Effector CD8-positive, alpha-beta T cell (primary cell): Measurements from ENCODE around the gene PNO1.
"Not testable (repeated sequence)": the region's sequence is repeated elsewhere in the genome, so short reads cannot be mapped to it uniquely, and the experiment has no call there.

Source experiments
- DNase-seq: peaks from one replicate; lab custom pipeline; 2025; lab: John Stamatoyannopoulos, UW
- total RNA-seq, 4 experiments: gene quantifications; one replicate each; lab custom pipeline; 2026; lab: John Stamatoyannopoulos, UW

Gene PNO1
- total RNA-seq = 11.6 to 64.1 (median 24.2) reads per million in 4 experiments

DNA sequence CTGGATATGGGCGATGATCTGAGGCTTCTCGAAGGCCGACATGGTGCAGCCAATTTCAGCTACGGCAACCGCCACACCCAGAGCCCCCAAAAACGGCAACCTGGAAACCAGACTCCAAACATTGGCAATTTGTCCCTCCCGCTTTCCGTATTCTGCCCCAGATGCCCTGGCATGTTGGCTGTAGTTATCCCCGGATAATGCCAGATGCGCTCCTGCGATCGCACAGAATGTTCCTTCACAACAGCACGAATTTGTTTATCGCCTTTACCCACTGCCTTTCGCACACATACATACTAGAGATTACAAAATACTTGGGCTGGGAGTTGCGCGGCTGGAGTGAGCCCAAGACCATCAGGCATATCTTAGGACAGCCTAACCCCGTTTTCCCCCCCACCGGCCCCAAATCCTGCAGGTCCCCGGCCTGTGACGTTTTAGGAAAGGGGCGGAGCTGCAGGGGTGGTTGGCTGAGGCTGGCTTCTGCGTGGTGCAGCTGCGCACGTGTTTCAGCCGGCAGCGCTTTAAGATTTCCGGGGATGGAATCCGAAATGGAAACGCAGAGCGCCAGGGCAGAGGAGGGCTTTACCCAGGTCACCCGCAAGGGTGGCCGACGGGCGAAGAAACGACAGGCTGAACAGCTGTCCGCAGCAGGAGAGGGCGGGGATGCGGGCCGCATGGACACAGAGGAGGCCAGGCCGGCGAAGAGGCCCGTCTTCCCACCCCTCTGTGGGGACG is at the start of gene PNO1:
PNO1 (plus strand) TSS at position 487 of the 732 bp plus-strand sequence; CDS start at position 534, 47 bp downstream.
- DNase-seq = peak; percentile 94

DNA sequence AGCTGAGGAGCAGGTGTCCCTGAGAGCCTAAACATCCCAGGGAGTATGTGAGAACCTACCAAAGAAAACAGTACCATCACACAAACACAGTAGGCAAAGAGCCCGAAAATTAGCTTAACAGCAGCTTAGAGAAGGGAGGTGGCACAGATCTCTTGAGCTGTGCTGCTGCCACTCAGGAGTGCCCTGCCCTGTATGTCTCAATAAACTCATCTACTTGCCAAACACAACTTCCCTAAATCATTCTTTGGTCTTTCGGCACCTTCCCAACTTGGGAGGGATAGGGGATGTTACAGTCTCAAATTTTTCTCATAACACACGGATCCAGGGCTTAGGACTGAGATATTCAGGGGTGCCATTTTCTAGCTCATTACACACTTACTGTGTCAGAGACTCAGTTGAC is 49.6 kb upstream of the PNO1 start:
- DNase-seq = no peak

DNA sequence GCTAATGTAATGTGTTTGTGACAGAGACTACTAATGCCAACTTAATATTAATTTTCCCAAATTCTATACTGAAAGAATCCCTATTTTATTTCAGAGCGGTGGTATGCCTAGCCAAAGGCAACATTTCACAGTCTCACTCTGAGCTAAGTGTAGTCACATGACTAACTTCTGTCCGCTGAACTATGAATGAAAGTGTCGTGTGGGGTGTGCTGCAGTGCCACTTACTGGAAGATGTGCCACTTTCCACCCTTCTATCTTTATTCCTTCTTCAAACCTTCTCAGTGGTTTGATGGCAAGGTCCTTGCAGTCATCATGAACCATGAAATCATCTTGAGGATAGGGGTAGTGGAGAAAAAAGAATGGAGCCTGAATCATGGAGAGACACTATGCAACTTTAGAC is 47.6 kb upstream of the PNO1 start:
- DNase-seq = no peak

DNA sequence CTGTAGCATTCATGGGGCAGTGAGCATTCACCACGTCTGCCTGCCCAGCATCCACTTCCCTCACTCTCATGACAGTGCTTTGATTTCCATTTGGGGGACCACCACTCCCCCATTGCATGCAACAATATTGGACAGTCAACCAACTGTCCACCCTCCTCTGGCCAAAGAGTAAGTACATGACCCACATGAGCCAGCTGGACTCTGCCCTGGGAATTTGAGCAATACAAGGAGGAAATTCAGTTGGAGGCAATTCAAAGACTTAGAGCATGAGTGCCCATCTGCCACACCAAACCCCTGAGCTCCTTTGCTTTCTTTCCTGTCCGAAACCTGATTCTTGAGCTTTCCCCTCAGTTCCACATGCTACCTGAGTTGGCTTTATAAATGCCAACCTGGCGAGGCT is 41.7 kb upstream of the PNO1 start:
- no peak for DNase-seq

DNA sequence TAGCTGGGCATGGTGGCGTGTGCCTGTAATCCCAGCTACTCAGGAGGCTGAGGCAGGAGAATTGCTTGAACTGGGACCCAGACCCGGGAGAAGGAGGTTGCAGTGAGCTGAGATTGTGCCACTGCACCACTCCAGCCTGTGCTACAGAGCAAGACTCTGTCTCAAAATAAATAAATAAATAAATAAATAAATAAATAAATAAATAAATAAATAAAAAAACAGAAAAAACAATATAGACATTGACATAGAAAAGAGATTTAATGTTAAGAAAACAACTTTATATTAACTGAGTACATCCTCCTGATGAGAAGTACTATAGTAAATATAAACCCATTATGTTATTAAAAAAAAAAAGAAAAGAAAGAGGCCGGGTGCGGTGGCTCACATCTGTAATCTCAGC is 39.8 kb upstream of the PNO1 start:
- not testable (repeated sequence) for DNase-seq

DNA sequence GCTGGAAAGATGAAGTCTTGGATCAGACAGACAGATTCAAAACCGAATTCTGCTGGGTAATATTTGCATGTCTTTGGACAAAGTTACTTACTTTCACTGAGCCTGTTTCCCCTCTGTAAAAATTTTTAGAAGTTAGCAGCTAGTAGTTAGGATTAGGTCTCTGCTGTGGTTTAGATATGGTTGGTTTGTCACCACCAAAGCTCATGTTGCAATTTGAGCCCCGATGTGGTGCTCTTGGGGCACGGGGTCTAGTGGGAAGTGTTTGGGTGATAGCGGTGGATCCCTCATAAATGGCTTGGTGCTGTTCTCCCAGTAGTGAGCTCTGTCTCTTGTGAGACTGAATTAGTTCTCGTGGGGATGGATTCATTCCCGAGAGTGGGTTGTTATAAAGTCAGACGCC is 38.9 kb upstream of the PNO1 start:
- DNase-seq = no peak

DNA sequence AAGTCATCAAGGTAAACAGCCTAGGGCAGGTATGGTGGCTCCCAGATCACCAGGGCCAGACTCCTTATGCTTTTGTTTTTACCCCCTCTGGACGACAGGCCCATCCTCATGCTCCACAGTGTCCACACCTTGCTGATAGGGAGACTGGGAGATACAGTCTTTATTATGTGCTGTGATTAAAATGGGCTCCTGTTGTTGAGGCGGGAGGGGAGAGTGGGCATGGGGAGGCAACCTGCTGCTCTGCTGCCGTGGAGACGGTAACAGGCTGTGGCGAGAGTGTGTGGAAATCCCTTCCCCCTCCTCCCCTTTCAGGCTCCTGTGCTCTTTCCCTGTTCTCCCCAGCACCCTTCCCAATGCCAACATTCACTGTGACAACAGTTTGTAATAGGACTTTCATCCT is 38.2 kb upstream of the PNO1 start:
- DNase-seq = no peak

DNA sequence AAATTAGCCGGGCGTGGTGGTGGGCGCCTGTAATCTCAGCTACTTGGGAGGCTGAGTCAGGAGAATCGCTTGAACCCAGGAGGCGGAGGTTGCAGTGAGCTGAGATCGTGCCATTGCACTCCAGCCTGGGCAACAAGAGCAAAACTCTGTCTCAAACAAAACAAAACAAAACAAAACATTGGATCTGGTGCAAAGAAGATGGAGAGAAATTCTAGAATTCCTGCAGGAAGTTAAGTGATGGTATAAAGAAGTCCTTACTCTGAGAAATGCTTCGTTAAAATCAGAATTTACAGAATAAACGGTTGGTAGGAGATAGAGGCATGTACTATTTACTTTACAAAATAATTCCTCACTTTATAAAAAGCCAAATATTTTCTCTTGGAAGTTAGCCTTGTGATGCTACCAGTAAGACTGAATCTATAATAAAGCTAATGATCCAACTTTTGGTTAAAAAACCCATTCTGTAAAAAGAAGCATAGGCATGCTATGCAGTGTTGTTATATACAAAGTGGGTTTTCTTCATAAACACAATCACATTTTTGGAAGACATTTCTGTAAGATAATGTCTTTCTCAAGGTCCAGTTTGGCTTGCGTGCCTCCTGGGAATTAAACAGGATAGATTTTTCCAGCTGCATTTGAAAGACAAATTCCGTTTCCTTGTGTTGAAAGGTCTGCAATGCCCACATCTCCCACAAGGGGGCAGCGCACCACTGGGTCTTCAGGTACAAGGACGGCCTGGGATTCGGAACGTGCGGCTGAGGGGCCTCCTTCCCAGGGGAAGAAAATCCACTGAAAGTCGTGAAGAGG is 35.6 kb upstream of the PNO1 start:
- DNase-seq = peak; percentile 73

DNA sequence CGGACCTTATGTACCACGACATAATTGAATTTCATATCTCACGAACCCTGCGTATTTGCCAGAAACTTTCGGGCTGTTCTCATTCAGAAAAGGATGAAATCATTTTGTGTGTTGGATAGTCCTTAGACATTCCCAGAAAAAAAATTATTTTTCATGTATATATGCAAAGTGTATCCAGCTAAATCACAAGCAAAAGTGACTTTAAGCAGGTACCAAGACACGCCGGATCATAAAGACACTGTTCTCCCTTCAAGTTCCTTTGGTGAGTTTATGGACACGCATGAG is 35.1 kb upstream of the PNO1 start:
- DNase-seq = no peak

DNA sequence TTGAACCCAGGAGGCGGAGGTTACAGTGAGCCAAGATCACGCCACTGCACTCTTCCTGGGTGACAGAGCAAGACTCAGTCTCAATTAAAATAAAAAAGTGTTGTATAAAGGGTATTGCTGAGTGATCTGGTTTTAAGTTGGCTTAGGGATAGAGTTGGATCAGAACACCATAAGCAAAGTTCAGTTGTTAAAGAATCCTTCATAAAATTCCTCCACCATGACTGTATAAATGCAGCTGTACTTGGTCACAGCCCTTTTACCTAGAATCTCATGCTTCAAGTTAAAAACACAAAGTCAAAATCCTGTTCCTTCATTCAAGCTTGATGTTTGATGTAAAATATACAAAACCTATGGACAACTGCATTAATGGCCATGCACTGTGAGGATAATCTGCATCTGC is 33.4 kb upstream of the PNO1 start:
- no peak for DNase-seq

DNA sequence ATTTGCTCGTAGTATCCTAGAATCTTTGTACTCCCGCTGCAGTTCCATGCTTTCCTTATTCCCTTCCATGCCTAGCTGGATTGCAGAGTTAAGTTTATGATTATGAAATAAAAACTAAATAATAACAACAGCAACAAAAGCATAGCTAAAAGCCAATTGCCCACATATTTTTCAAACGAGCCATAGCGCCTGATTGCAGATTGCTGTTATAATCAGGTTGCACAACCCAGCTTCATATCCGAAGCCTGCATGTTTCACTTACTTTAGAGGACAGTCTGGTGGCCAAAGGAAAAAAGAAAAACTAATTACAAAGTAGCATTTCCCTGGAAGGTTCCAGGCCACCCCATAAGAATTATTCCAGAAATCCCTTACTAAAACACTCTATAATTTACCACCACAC is 31.9 kb upstream of the PNO1 start:
- DNase-seq = no peak

DNA sequence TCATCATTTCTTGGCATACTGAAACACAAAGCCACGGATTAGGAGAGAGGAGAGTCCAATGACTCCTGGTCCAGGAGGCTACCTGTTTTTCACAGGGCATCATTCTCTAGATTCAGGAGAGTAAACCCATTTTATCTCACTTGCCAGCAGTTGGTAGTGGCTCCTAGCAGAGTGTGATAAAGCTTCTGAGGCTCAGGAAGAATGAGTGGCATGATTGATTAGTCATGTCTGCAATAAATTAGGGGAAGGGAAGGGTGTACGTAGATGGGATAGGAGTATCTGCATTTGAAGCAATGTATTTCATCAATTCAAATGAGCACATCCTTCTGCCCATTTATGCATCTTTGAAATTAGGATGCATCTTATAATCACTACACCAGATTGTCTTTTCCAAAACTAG is 31.1 kb upstream of the PNO1 start:
- DNase-seq = no peak

DNA sequence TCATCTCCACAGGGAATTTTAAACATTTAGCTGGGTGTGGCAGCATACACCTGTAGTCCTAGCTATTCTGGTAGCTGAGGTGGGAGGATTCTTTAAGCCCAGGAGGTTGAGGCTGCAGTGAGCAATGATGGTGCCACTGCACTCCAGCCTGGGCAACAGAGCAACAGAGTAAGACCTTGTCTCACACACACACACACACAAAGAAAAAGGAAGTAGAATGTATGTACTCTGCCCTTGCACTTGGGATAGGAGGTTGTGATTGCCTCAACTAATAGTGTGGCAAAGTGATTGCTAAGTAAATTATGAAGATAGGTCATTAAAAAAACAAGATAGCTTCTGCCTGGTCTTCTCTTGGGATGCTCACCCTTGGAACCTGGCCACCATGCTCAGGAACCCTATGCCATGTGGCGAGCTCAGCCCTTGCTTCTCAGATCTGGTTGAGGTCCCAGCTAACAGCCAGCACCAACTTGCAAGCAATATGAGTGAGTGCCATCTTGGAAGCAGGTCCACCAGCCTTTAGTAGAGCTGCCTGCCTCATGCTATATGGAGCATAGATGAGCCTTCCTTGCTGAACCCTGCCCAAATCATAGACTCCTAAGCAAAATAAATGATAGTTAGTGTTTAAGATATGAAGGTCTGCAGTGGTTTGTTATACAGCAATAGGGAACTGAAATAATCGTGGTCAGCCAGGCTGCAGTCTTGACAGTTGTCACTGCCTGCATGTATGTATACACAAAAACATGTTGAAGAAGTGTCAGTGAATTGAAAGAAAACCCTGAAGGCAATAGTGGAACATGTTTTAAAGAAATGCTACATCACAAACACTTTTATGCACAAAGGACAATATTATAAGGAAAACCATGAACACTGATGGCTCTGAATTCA is 30.1 kb upstream of the PNO1 start:
- DNase-seq = no peak

DNA sequence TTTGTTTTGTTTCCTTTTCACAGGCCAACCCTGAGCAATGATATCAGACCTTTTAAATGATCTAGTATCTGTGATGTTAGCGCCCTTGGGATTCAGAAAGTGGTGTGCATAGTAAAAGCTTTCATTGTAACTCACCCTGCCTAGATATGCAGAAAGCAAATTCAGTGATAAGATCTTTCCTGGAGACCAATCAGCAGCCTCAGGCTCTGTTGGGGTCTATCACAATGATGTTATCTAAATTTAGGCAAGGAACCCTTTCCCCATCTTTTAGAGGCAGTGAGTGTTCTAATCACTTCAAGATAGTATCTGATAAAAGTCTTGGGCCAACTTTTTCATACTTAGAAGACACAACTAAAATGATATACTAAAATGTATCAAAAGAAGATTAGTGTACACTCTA is 23.6 kb upstream of the PNO1 start:
- DNase-seq = no peak

DNA sequence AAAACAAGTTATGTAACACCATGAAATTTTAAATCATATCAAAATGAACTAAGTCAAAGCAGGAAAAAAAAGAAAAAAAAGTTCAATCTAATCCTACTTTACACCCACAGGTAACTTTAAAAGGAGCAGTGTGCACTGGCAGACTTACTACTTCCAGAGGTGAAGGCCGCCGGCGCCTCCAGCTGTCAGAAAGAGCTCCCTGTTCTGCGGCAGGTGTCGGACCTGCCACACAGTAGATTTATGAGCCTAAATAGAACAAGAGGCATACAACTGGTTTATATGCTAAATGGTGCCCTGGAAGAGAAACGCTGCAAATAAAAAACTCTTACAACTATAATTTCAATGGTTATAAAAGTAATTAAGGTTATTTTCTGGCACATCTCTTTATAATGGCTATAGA is 23.1 kb upstream of the PNO1 start:
- DNase-seq = no peak

DNA sequence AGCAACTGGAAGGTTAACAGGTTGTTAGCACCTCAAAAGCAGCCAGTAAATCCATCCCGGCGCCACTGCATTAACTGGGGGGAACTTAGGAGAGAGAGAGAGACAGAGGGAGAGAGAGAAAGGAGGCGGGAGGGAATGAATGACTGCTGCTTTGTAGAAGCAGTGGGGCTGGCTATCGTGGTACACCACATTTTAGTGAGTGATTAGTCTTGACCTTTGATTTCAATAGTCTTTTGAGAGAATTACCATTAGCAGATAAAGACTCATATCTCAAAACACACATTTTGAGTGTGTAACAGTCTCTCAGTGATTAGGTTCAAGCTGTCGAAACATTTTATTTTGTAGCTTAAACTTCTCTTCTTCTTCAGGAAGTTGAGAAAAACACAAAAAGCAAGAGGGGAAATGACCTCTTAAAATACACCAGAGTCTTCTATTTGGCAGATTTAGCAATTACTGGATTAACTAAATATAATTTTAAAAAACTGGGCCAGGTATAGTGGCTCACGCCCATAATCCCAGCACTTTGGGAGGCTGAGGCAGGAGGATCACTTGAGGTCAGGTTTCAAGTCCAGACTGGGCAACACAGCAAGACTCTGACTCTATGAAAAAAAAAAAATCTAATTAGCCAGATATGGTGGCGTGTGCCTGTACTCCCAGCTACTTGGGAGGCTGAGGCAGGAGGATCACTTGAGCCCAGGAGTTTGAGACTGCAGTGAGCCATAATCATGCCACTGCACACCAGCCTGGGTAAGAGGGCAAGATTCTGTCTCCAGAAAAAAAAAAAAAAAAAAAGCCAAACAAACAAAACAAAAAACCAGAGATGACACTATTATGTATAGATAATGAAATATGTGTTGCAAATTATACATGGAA is 22.0 kb upstream of the PNO1 start:
- no peak for DNase-seq

DNA sequence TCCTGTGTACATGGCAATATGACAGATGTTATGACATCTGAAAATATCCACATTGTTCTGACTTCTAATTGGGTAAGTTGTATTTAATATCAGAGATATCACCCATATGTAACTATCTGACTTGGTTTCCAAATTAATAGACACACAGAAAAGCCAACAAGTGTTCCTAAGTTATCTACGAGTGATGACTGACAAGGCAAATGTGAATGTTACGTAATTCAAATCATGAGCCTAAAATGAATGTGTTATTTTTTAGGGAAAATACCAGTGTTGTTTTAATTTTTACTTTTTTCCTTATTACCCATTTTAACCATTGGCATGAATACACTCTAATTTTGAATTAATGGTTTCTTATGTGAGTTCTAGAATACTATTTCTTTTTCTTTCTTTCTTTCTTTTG is 15.8 kb upstream of the PNO1 start:
- DNase-seq = no peak

DNA sequence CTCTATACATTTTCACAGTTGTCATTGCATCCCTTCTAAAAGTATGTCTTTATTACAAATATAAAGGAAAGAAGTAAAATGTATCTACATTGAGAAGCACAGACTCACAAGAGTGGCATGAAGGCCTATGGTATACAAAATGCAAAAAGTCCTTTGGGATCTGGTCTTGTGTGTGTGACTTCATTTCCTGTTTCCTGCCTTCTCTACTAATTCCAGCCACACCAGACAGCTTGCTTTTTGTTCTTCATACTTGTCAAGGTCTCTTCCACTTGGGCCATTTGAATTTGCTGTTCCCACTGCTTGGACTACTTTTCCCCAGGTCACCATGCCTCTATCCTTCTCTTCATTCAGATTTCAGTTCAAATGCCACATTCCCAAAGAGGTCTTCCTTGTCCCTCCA is 6.7 kb upstream of the PNO1 start:
- no peak for DNase-seq

DNA sequence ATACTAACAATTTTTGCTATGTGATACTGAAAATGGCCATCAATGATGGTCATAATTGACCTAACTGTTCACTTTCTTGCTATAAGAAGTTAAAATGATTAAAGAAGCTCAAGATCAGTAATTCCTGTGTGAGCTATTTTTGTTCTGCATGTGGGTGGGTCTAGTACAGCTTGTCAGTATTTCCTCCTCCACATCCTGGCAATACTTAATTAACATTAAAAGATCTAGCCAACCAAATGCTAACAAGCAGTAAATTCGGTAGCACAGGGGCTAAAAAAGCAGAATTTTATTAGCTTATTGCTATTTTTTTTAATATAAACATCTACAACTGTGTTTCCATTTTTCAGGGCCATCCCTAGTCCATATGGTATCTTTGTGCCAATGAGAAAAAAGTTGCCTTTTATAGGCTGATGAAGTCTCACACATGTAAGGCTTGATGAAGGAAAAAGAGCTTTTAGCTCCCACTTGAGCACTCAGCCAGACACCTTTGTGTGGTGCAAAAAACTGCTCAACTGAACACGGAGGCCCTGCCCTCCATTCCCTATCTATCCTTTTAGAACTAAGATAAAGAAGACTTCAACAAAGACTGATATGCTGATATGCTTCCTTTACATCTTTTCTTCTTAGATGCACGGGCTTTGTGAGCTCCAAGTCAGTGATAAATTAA is 4.9 kb upstream of the PNO1 start:
- DNase-seq = no peak

DNA sequence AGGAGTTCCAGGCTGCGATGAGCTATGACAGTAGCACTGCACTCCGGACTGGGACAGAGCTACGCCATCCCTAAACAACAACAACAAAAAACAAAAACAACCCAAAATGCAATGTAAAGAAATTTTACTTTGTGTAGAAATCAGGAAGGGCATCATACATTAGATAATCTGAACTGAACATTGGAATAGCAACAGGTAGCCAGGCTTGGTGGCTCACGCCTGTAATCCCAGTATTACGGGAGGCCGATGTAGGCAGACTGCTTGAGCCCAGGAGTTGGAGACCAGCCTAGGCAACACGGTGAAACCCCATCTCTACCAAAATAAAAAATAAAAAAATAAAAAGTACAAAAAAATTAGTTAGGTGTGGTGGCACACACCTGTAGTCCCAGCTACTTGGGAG is 2.1 kb upstream of the PNO1 start:
- no peak for DNase-seq

DNA sequence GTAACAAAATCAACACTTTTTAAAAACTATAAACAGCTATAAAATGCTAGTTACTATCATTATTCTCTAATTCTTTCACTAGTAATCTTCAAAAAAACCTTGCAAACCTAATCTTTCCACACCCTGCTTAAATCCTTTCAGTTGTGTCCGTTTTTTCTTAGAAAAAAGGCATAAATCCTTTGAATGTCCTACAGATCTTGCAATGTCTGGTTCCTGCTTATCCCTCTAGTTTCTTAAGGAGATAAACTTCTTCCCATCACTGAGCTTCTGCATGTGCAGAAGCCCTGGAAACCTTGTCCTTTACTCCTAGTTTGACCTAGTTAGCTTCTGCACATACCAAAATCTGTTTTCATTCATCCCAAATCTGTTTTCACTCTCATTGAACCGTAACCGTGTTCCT is 1.3 kb upstream of the PNO1 start:
- DNase-seq = no peak
